ENCODE data around the gene PRKCE.

The PRKCE gene

GRCh38 chr2:45649462-45649857 is 2.0 kb upstream of the PRKCE start:
- DNase-seq (ENCODE audit: low spot score): no peak
- ChIA-PET CTCF (interaction anchor here (0.5 to 1.4 kb wide), 4 partner anchors 37 to 225 kb away, joined by 3 to 5 read pairs (median 4); no protein-coding TSS in a partner anchor), POLR2A (ENCODE audit: low non-redundant PET) (no interaction called here)
- TF ChIP-seq, protein P1, sequence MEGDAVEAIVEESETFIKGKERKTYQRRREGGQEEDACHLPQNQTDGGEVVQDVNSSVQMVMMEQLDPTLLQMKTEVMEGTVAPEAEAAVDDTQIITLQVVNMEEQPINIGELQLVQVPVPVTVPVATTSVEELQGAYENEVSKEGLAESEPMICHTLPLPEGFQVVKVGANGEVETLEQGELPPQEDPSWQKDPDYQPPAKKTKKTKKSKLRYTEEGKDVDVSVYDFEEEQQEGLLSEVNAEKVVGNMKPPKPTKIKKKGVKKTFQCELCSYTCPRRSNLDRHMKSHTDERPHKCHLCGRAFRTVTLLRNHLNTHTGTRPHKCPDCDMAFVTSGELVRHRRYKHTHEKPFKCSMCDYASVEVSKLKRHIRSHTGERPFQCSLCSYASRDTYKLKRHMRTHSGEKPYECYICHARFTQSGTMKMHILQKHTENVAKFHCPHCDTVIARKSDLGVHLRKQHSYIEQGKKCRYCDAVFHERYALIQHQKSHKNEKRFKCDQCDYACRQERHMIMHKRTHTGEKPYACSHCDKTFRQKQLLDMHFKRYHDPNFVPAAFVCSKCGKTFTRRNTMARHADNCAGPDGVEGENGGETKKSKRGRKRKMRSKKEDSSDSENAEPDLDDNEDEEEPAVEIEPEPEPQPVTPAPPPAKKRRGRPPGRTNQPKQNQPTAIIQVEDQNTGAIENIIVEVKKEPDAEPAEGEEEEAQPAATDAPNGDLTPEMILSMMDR (conservative IDR thresholded peaks at IDR 0.05; ENCODE audit: low read depth): no peak
- peak overlapping the region; percentile 97 for H3K27ac ChIP-seq

DNA sequence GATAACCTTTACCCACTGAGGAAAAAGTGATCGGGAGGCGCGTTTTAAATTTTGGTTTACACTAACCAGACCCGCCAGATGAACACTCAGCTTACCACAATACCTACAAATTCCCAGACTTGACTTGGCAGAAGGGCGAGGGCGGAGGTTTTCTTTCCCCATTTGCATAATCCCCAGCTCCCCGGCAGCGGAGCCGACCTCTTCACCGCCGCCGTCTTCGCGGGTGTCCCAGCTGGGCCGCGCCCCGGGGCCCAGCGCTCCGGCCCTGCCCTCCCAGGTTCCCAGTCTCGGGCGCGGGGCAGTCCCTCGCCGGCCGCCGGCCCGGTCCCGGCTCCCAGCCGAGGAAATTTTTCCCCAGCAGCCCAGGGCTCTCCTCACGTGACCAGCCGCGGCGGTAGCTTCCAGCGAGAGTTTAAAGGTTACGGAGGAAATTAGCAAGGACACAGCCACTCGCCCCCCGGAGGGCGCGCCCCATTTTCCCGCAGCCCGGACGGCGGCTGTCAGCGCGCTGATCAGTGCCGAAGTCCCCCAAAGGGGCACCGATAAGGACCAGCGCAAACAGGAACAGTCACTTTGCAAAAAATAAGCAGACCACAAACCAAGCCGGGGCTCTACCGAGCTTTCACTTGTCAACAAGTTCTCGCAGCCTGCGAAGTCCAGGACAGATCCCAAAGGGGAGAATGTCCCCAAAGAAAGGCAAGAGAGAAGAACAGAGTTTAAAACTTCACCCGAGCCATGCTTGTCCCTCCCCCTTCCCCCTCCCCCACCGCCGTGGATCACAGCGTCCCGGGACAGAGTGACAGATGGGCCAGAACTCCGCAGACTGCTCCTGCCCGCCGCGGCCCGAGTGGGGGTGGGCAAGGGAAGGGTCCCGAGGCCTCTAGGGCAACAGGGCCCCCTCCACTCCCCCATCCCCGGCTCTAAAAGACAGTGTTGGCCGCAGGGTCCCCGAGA is 1.3 kb upstream of the PRKCE start:
- DNase-seq (ENCODE audit: low spot score): peak; percentile 50
- ChIA-PET CTCF (interaction anchor here (0.5 to 1.4 kb wide), 5 partner anchors 36 to 225 kb away, joined by 3 to 5 read pairs (median 4); no protein-coding TSS in a partner anchor), POLR2A (ENCODE audit: low non-redundant PET) (no interaction called here)
- TF ChIP-seq, protein P1 (conservative IDR thresholded peaks at IDR 0.05; ENCODE audit: low read depth): no peak
- peak overlapping the region; percentile 97 for H3K27ac ChIP-seq

DNA sequence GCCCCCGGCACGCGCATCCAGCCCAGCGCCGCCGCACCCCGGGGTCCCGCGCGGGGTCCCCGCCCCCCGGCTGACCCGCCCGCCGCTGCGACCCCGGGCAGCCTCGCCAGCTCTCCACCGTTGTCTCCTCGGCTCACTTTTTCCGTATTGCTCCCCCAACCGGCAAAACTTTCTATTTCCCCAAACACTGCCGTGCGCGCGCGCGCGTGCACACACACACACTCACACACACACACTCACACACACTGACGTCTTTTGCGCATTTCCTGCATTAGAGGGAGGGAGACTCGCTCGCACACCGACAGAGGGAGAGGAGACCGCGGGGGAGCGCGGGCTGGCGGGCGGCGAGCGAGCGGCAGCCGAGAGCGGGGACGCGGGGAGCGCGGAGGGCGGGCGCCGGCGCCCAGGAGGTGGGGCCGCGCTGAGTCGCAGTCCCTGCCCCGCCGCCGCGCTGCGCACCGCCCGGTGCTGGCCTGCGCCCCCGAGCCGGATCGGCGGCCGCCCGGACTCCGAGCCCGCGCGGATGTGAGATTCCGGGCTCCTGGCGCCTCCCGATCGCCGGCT is 542 bp upstream of the PRKCE start:
- TF ChIP-seq, protein P1 (conservative IDR thresholded peaks at IDR 0.05; ENCODE audit: low read depth): peak; percentile 57
- DNase-seq (ENCODE audit: low spot score): peak; percentile 79
- POLR2A ChIA-PET (ENCODE audit: low non-redundant PET): no interaction called here
- H3K27ac ChIP-seq: peak overlapping the region; percentile 97
- CTCF ChIA-PET: interaction anchor here (0.6 to 1.4 kb wide), 5 partner anchors 60 to 694 kb away, joined by 3 to 5 read pairs (median 3); no protein-coding TSS in a partner anchor

DNA sequence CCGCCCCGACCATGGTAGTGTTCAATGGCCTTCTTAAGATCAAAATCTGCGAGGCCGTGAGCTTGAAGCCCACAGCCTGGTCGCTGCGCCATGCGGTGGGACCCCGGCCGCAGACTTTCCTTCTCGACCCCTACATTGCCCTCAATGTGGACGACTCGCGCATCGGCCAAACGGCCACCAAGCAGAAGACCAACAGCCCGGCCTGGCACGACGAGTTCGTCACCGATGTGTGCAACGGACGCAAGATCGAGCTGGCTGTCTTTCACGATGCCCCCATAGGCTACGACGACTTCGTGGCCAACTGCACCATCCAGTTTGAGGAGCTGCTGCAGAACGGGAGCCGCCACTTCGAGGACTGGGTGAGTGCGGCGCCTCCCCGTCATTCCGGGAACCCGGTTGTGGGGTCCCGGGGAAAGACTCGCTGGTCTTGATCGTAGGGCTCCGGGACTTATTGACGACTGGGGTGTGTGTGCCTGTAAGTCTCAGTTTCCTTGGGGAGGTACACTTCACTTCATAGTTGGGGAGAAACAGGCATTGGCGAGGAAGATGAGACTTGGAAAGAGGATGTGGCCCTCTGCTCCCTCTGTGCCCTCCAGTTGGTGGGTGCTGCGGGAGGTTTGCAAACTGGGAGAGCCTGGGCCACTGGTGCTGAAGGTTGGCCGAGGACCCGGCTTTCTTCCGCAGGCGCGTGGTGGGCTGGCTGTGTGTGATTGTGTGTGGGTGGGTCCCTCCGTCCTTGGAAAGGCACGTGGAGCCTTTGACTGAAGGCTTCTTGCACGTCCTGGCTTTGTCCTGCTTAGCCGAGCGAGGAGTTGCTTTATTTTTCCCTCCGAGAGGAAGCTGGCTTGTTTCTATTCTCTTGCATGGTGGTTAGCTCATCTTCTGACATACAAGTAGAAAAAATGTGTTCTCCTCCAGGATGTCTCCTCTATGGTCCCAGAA is 886 bp downstream of the PRKCE start:
- peak overlapping the region; percentile 97 for H3K27ac ChIP-seq
- ChIA-PET POLR2A (ENCODE audit: low non-redundant PET) (no interaction called here), CTCF (interaction anchor here (0.6 to 1.9 kb wide), 6 partner anchors 33 to 678 kb away, joined by 3 to 5 read pairs (median 3); no protein-coding TSS in a partner anchor)
- TF ChIP-seq, protein P1 (conservative IDR thresholded peaks at IDR 0.05; ENCODE audit: low read depth): no peak
- no peak for DNase-seq (ENCODE audit: low spot score)

GRCh38 chr2:45653122-45653913 is 1.8 kb downstream of the PRKCE start:
- POLR2A ChIA-PET (ENCODE audit: low non-redundant PET): no interaction called here
- TF ChIP-seq, protein P1 (conservative IDR thresholded peaks at IDR 0.05; ENCODE audit: low read depth): no peak
- DNase-seq (ENCODE audit: low spot score): no peak
- CTCF ChIA-PET: interaction anchor here (0.6 to 1.9 kb wide), 3 partner anchors 80 to 125 kb away, joined by 4 to 5 read pairs (median 4); no protein-coding TSS in a partner anchor
- no peak overlapping the region for H3K27ac ChIP-seq

Measured in RWPE1 (cell line).